Loucy (cell line): ENCODE measurements around the gene PEX14.

Source experiments
- H2AFZ ChIP-seq: fragments of 200-600 bp; sonication (generic); 2 replicates; pipeline ENCODE4 v1.6.0; 2016; ENCODE audit warnings: antibody characterized with exemption, mild to moderate bottlenecking, low read length, moderate library complexity
- H3F3A ChIP-seq: fragments of 200-600 bp; 2 replicates; pipeline ENCODE4 v1.6.0; 2016; ENCODE audit warnings: antibody characterized with exemption, low read depth, mild to moderate bottlenecking
- H3K27me3 ChIP-seq: fragments of 200-600 bp; sonication (generic); 2 replicates; pipeline ENCODE4 v1.6.1; 2014; ENCODE audit warnings: low read length, mild to moderate bottlenecking; ENCODE audit not compliant: insufficient read depth, poor library complexity, severe bottlenecking
- H3K36me3 ChIP-seq: fragments of 200-600 bp; sonication (generic); 2 replicates; pipeline ENCODE4 v1.6.1; 2016; ENCODE audit warnings: low read length; ENCODE audit not compliant: insufficient read depth
- H3K4me1 ChIP-seq: fragments of 200-600 bp; sonication (generic); 2 replicates; pipeline ENCODE4 v1.5.1; 2014; ENCODE audit warnings: low read length, mild to moderate bottlenecking; ENCODE audit not compliant: insufficient read depth, poor library complexity, severe bottlenecking
- H3K4me2 ChIP-seq: fragments of 200-600 bp; sonication (generic); 2 replicates; pipeline ENCODE4 v1.6.0; 2014; ENCODE audit warnings: antibody characterized with exemption, low read length, low read depth, mild to moderate bottlenecking; ENCODE audit not compliant: poor library complexity, severe bottlenecking
- H3K4me3 ChIP-seq: fragments of 200-600 bp; sonication (generic); 2 replicates; pipeline ENCODE4 v1.5.1; 2014; ENCODE audit warnings: low read length, mild to moderate bottlenecking, mixed read lengths; ENCODE audit not compliant: poor library complexity, severe bottlenecking
- H3K79me2 ChIP-seq: fragments of 200-600 bp; sonication (generic); 2 replicates; pipeline ENCODE4 v1.6.1; 2014; ENCODE audit warnings: low read length; ENCODE audit not compliant: insufficient read depth
- H3K9ac ChIP-seq: fragments of 200-600 bp; sonication (generic); 2 replicates; pipeline ENCODE4 v1.6.0; 2014; ENCODE audit warnings: mild to moderate bottlenecking, low read depth, low read length, moderate library complexity; ENCODE audit not compliant: poor library complexity, severe bottlenecking
- H3K9me2 ChIP-seq: fragments of 200-600 bp; sonication (generic); replicated peaks from 2 replicates; pipeline ENCODE4 v1.6.1; 2016; ENCODE audit warnings: low read depth, low read length, mixed read lengths
- H3K9me3 ChIP-seq: fragments of 200-600 bp; sonication (generic); 2 replicates; pipeline ENCODE4 v1.6.1; 2014; ENCODE audit warnings: mild to moderate bottlenecking, antibody characterized with exemption, low read length, low read depth; ENCODE audit not compliant: insufficient read depth
- H4K20me1 ChIP-seq: fragments of 200-600 bp; sonication (generic); 2 replicates; pipeline ENCODE4 v1.6.0; 2014; ENCODE audit warnings: antibody characterized with exemption, low read length, mild to moderate bottlenecking; ENCODE audit not compliant: insufficient read depth, poor library complexity, severe bottlenecking
- EZH2phosphoT487 ChIP-seq: fragments of 200-600 bp; IDR thresholded peaks from 2 replicates; pipeline ENCODE4 v1.6.1; 2018; ENCODE audit warnings: antibody characterized with exemption, mild to moderate bottlenecking, moderate library complexity, borderline replicate concordance
- TF ChIP-seq, protein P1 (sequence below): fragments of 200-600 bp; sonication (generic); conservative IDR thresholded peaks from 2 replicates; pipeline ENCODE4 v1.5.1; 2014; ENCODE audit warnings: mild to moderate bottlenecking, antibody characterized with exemption, low read length

Gene PEX14

DNA sequence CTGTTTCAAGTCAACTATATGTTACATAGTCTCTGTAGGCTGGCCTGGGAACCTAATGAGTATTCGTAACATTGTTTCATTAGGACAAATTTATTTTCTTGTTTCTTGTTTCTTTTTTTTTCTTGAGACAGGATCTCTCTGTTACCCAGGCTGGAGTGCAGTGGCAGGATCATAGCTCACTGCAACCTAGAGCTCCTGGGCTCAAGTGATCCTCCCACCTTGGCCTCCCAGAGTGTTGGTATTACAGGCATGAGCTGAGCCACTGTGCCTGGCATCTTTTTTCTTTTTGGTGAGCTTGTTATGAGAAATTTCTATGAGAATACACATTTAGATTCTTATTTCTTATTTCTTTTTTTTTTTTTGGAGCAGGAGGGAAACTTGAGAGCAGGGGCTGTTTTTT is 37.7 kb upstream of the PEX14 start:
- Histone ChIP-seq H3K4me3 (no peak overlapping the region), H3K36me3 (no peaks in the 10 kb centered on the region), H4K20me1 (no peaks in the 10 kb centered on the region), H3F3A (no peaks in the 10 kb centered on the region), H2AFZ (no peak overlapping the region), H3K27me3 (no peaks in the 10 kb centered on the region), H3K9me2 (no peaks in the 10 kb centered on the region), H3K9me3 (no peaks in the 10 kb centered on the region), H3K4me2 (no peak overlapping the region), H3K4me1 (peaks cover 9% of the 10 kb centered on the region), H3K79me2 (no peaks in the 10 kb centered on the region; the same call in 1 of the 2 replicates), H3K9ac (no peak overlapping the region)
- TF ChIP-seq, protein P1, sequence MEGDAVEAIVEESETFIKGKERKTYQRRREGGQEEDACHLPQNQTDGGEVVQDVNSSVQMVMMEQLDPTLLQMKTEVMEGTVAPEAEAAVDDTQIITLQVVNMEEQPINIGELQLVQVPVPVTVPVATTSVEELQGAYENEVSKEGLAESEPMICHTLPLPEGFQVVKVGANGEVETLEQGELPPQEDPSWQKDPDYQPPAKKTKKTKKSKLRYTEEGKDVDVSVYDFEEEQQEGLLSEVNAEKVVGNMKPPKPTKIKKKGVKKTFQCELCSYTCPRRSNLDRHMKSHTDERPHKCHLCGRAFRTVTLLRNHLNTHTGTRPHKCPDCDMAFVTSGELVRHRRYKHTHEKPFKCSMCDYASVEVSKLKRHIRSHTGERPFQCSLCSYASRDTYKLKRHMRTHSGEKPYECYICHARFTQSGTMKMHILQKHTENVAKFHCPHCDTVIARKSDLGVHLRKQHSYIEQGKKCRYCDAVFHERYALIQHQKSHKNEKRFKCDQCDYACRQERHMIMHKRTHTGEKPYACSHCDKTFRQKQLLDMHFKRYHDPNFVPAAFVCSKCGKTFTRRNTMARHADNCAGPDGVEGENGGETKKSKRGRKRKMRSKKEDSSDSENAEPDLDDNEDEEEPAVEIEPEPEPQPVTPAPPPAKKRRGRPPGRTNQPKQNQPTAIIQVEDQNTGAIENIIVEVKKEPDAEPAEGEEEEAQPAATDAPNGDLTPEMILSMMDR = no peak

DNA sequence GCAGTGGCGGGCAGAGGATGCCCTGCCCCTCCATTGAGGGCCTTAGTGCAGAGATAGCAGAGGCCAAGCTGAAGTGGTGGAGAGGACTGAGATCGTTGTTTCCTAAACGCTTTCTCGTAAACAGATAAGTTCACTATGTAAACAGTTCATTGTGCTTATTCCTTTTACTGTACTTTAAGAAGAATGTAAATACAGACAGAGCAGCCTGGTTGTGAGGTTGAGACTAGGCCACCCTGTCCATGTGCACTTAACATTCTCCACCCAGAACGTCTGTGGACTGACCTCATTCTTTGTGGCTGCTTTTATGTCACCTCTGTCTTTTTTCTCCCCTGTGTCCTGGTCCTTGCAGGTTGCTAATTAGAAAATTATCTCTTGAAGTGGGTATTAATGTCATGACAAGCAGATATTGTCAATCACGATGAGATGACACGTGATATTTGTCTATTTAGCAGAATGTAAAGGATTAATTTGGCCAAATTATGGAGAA is 36.0 kb upstream of the PEX14 start:
- Histone ChIP-seq H3K36me3 (no peaks in the 10 kb centered on the region), H3K27me3 (no peaks in the 10 kb centered on the region), H3K4me1 (peaks cover 2% of the 10 kb centered on the region), H3K9me3 (no peaks in the 10 kb centered on the region), H3K4me3 (no peak overlapping the region), H3K9me2 (no peaks in the 10 kb centered on the region), H3F3A (no peaks in the 10 kb centered on the region), H3K9ac (no peak overlapping the region), H3K79me2 (no peaks in the 10 kb centered on the region), H4K20me1 (no peaks in the 10 kb centered on the region), H2AFZ (no peak overlapping the region), H3K4me2 (no peak overlapping the region)
- TF ChIP-seq, protein P1 = no peak
- no peak for TF ChIP-seq EZH2phosphoT487

DNA sequence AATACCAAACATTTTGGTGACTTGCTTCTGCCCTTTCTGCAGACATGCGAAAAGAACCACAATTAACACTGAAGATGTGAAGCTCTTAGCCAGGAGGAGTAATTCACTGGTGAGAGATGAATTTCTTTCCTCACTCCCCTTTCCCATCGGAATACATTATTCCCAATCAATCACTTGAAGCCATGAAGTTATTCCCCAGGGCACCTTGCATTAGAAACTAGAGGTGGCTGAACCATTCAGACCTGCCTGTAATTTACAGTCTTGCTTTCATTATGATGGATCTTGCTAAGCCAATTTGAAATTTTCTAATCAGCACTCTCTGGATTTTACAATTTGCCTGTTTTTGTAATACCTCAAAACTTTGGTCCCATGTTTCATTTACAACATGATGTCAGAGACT is 34.4 kb upstream of the PEX14 start:
- H3K4me1 ChIP-seq = peaks cover 2% of the 10 kb centered on the region
- no peaks in the 10 kb centered on the region for H3K79me2 ChIP-seq
- H3K9me3 ChIP-seq = no peaks in the 10 kb centered on the region
- no peak overlapping the region for H2AFZ ChIP-seq
- no peak overlapping the region for H3K9ac ChIP-seq
- no peak overlapping the region for H3K4me2 ChIP-seq
- TF ChIP-seq, protein P1 = no peak
- no peak for TF ChIP-seq EZH2phosphoT487
- H3K36me3 ChIP-seq = no peaks in the 10 kb centered on the region
- no peaks in the 10 kb centered on the region for H3K9me2 ChIP-seq
- no peaks in the 10 kb centered on the region for H3F3A ChIP-seq
- H4K20me1 ChIP-seq = no peaks in the 10 kb centered on the region
- no peaks in the 10 kb centered on the region for H3K27me3 ChIP-seq
- no peak overlapping the region for H3K4me3 ChIP-seq
